ENCODE data around the gene PRPH2.

GRCh38 chr6:42722497-42722896, at the start of gene PRPH2:
- no peak for TF ChIP-seq CTCF (IDR thresholded peaks at IDR 0.05)
- no peak for TF ChIP-seq POLR2A (IDR thresholded peaks at IDR 0.05)

Data from Peyer's patch (tissue), 4 donors.